Measurements from ENCODE around the gene OR2B2. TPM values are rescaled to one million over a fixed set of nuclear protein-coding genes. Genes with fewer than 3 reads are reported as not detected.
A peak's percentile ranks its signal among the peaks of the same experiment; 100 is the strongest.

Gene OR2B2
- total RNA-seq, 1 donor from 2014 or later, result not detected

DNA sequence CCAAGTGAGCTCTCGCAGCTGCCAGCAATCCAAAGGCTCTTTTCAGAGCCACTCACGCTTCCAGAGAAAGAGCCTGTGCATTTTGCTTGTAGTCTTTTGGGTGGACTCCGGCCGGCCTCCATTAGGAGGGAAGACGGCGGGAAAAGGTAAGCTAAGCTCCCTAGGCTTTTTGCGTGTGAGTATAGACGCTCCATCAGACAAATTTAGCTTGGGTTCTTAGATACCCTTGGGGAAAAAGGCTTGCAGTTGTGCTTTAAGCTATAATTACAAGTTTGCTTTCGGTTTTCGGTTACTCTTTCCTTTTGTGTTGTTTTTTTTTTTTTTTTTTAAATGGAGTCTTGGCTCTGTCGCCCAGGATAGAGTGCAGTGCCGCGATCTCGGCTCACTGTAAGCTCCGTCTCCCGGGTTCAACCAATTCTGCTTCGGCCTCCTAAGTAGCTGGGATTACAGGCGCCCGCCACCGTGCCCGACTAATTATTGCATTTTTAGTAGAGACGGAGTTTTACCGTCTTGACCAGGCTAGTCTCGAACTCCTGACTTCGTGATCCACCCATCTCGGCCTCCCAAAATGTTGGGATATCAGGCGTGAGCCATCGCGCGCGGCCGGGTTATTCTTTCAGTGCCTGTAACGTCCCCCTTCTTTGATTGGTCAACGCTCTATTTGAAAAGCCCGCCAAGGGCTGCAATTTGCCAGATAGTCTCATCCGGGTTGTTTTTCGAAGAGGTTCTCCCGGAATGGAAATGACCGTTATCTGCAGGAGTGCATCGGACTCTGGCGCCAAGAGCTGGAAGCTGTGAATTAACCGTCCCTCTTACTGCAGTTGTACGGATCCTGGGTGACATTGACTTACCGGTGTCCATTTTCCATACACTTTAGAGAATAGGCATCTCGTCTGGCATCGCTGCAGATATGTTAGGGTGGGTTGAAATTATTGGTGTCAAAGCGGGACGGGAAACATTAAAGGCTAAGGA lies 18.1 kb downstream of the OR2B2 start:
- peak; percentile 84 for DNase-seq (ENCODE audit: extremely low read depth, low read depth, low spot score)

DNA sequence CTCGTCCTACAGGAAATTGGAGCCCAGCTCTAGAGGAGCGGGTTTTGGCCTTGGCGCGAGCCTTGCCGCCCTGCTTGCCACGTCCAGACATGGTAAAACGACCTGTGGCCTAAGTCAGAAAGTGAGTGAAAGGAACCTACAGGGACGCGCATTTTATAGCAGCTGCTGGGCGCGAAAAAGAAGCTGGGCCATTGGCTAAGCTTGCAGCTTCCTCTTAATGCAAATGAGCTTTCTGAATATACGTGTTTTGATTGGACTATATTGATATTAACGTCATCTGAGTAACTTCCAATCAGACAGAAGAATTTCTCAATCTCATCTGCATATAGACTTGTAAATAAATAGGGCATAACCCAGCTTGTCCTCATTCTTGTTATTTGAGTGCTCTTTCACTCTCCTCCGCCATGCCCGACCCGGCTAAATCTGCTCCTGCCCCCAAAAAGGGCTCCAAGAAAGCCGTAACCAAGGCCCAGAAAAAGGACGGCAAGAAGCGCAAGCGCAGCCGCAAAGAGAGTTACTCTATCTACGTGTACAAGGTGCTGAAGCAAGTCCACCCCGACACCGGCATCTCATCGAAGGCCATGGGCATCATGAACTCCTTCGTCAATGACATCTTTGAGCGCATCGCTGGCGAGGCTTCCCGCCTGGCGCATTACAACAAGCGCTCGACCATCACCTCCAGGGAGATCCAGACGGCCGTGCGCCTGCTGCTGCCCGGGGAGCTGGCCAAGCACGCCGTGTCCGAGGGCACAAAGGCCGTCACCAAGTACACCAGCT lies 18.9 kb downstream of the OR2B2 start:
- peak; percentile 89 for DNase-seq (ENCODE audit: extremely low read depth, low read depth, low spot score)

DNA sequence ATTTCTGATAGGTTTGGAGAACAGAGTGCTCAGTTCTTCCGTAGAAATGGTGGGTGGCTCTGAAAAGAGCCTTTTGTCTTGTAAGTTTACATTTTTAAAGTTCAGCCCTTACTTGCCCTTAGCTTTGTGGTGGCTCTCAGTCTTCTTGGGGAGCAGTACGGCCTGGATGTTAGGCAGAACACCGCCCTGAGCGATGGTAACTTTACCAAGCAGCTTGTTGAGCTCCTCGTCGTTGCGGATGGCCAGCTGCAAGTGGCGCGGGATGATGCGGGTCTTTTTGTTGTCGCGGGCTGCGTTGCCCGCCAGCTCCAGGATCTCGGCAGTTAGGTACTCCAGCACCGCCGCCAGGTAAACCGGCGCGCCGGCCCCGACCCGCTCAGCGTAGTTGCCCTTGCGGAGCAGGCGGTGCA lies 19.5 kb downstream of the OR2B2 start:
- DNase-seq (ENCODE audit: extremely low read depth, low read depth, low spot score), result no peak

GRCh38 chr6:27891320-27891875 lies 20.8 kb downstream of the OR2B2 start:
- DNase-seq (ENCODE audit: extremely low read depth, low read depth, low spot score), result no peak

GRCh38 chr6:27890445-27891319 lies 21.5 kb downstream of the OR2B2 start:
- DNase-seq (ENCODE audit: extremely low read depth, low read depth, low spot score), result peak; percentile 83

GRCh38 chr6:27889628-27890444 lies 22.4 kb downstream of the OR2B2 start:
- DNase-seq (ENCODE audit: extremely low read depth, low read depth, low spot score), result no peak

- DNase-seq (ENCODE audit: extremely low read depth, low read depth, low spot score), result no peak
These were observed 22.9 kb downstream of the OR2B2 start for GRCh38 chr6:27889275-27889627.

DNA sequence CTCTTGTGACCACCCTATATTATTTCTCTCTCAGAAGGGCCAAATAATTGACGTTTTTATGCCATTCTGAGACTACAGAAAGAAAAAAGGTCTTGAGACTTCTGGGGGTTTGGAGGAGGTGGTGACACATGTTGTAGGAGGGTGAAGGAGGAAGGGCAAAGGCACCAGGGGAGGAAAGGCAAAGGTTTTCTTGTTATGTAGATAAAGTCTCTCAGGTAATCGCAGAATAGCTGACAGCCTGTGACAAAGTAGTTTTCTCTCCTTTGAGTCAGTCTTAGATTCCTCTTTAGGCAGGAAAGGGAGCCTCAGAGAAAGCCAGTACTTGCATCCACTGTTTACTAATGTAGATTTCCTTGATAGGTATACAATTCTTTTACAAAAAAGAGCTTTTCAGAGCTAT lies 23.6 kb downstream of the OR2B2 start:
- DNase-seq (ENCODE audit: extremely low read depth, low read depth, low spot score), result no peak

- DNase-seq (ENCODE audit: extremely low read depth, low read depth, low spot score), result no peak
These were observed 26.1 kb downstream of the OR2B2 start for GRCh38 chr6:27886073-27886472.

GRCh38 chr6:27883136-27883535 lies 29.1 kb downstream of the OR2B2 start:
- DNase-seq (ENCODE audit: extremely low read depth, low read depth, low spot score), result no peak

DNA sequence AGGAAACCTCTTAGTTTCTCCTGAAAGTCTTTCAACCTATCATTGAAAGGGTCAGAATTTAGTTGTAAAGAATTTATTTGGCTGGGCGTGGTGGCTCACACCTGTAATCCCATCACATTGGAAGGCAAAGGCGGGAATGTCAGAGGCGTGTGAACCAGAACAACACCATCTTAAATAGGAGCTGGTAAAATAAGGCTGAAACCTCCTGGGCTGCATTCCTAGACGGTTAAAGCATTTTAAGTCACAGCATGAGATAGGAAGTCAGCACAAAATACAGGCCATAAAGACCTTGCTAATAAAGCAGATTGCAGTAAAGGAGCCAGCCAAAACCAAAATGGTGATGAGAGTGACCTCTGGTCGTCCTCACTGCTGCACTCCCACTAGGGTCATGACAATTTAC lies 29.6 kb downstream of the OR2B2 start:
- DNase-seq (ENCODE audit: extremely low read depth, low read depth, low spot score), result no peak

GRCh38 chr6:27879837-27880236 lies 32.4 kb downstream of the OR2B2 start:
- DNase-seq (ENCODE audit: extremely low read depth, low read depth, low spot score), result no peak

DNA sequence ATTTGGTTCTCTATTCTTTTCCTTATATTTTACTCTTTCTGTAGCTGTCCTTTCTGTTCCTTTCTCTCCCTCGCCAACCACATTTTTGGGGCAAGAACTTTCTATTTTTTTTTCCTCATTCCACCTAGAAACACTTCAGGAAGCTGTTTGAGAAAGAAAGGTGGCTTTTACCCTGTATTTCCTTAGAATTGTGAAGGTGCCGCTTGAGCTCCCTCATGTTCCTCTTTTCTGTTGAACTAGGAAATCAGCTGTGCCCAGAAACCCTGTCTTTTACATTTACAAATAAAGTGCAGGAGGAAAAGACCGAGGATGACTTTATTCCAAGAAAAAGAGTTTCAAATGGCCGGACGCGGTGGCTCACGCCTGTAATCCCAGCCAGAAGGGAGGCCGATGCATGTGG lies 38.2 kb downstream of the OR2B2 start:
- no peak for DNase-seq (ENCODE audit: extremely low read depth, low read depth, low spot score)

DNA sequence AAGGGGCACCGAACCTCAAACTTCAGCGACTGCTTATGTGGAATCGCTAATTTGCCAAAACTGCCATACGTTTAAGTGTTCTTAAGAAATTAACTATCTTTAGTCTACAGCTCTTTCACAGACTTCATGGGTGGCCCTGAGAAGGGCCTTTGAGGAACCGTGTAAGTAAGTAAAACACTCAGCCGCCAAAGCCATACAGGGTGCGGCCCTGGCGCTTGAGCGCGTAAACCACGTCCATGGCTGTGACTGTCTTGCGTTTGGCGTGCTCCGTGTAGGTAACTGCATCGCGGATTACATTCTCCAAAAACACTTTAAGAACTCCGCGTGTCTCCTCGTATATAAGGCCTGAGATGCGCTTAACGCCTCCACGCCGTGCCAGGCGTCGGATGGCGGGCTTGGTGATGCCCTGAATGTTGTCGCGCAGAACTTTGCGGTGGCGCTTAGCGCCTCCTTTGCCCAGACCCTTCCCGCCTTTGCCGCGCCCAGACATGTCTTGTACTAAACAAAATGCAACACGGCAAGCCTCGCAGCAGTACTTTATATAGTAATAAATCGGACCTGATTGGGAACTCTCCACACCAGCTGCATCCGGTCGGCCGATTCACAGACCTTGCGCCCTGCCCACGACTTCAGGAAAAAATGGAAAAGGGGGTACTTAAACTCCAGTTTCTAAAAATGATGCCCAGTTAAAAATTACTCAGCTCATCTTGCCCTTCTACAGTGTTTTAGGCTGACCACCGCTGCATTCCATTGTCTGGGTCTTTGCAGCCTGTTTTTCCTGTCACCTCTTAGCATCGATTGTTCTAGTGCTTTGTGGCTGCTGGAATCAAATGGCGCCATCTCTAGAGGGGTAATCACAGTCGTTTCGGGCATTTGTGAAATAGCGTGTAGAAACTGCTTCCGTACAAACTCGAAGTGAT lies 38.9 kb downstream of the OR2B2 start:
- DNase-seq (ENCODE audit: extremely low read depth, low read depth, low spot score), result no peak

- no peak for DNase-seq (ENCODE audit: extremely low read depth, low read depth, low spot score)
These were observed 39.6 kb downstream of the OR2B2 start for GRCh38 chr6:27872642-27873020.

DNA sequence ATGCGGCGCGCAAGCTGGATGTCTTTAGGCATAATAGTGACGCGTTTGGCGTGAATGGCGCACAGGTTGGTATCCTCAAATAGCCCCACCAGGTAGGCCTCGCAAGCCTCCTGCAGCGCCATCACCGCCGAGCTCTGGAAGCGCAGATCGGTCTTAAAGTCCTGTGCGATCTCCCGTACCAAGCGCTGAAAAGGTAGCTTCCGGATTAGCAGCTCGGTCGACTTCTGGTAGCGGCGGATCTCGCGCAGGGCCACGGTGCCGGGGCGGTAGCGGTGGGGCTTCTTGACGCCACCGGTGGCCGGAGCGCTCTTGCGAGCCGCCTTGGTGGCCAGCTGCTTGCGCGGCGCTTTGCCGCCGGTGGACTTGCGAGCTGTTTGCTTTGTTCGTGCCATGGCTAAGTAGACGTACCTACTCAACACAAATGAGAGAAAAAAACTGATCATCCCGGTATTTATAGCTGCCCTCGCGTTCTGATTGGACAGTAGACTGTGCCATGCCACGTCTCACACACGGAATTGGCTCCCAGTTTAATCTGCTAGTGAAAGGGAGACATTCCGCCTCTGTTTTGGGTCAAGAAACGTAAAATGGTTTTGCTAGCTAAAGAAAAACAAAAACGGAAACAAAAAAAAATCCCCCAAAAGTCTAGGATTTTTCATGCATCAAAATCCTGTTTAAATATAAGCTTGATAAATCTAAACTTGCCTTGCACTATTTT lies 40.1 kb downstream of the OR2B2 start:
- DNase-seq (ENCODE audit: extremely low read depth, low read depth, low spot score), result peak; percentile 99

DNA sequence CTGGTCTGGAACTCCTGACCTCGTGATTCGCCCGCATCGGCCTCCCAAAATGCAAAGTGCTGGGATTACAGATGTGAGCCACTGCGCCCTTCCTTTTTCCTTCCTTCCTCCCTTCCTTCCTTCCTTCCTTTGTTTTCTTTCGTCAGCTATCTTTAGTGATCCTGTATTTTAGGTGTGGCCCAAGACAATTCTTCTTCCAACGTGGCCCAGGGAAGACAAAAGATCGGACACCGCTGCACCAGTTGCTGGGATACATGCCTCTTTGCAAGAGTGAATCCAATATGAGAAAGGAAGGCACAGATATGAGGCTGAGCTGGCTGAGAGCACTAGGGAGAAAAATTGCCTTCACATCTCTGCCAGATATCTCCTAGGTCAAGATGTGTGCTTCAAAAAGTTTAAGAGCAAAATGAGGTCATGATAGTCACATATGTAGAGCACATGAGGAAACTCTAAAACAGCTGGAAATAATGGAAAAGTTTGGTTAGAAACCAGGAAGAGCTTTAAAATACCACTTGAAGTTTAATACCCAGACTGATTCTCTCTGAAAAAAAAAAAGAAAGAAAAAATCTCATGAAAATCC lies 41.8 kb downstream of the OR2B2 start:
- DNase-seq (ENCODE audit: extremely low read depth, low read depth, low spot score), result no peak

DNA sequence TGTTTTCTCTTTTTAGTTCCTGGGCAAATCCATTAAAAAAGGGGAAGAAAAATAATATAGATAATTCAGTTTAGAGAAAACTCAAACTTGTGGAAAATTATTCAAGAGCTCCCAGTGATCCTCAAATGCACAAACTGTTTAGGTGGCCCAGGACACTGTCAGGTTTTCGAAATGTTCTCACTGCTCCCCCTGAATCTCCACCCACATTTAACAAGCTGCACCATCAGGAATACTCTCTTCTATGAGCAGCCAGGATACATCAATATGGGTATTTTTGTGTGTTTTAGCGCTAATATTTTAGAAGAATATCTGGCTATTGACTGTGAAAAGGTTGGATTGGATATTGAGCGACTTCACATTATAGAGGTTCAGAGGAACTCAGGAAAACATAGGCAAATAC lies 43.9 kb downstream of the OR2B2 start:
- DNase-seq (ENCODE audit: extremely low read depth, low read depth, low spot score), result no peak
